Glutamatergic neuron (in vitro differentiated cells): ENCODE data around the gene ATXN7L2. TPM values are rescaled to one million over a fixed set of nuclear protein-coding genes. Genes with fewer than 3 reads are reported as not detected.
"Not testable (repeated sequence)": the region's sequence is repeated elsewhere in the genome, so short reads cannot be mapped to it uniquely, and the experiment has no call there.

Source experiments
- DNase-seq: peaks from one replicate; pipeline ENCODE4 v3.0.0; 2022
- H3K27ac Mint-ChIP-seq: one replicate; pipeline ENCODE4 v1.8.0; 2020; ENCODE audit warnings: mild to moderate bottlenecking, mixed read lengths, inconsistent platforms; ENCODE audit not compliant: unreplicated experiment
- H3K27me3 Mint-ChIP-seq: one replicate; pipeline ENCODE4 v1.8.0; 2020; ENCODE audit warnings: mild to moderate bottlenecking, moderate library complexity, mixed read lengths, inconsistent platforms; ENCODE audit not compliant: unreplicated experiment
- H3K36me3 Mint-ChIP-seq: one replicate; pipeline ENCODE4 v1.8.0; 2020; ENCODE audit warnings: mild to moderate bottlenecking, mixed read lengths, inconsistent platforms; ENCODE audit not compliant: unreplicated experiment
- H3K4me1 Mint-ChIP-seq: one replicate; pipeline ENCODE4 v1.8.0; 2020; ENCODE audit warnings: mild to moderate bottlenecking, low read depth, mixed read lengths, inconsistent platforms; ENCODE audit not compliant: unreplicated experiment
- H3K4me3 Mint-ChIP-seq: one replicate; pipeline ENCODE4 v1.8.0; 2020; ENCODE audit warnings: mild to moderate bottlenecking, mixed read lengths, inconsistent platforms; ENCODE audit not compliant: unreplicated experiment
- H3K9me3 Mint-ChIP-seq: one replicate; pipeline ENCODE4 v1.8.0; 2020; ENCODE audit warnings: mild to moderate bottlenecking, moderate library complexity, mixed read lengths, inconsistent platforms; ENCODE audit not compliant: unreplicated experiment
- total RNA-seq: library from RNA; stranded (reverse); fragmentation: NEBNext Ultra II Directional; extraction: Animal tissue kit (Norgen Biotek cat#: 25700); gene quantifications from one replicate; pipeline ENCODE4 v1.2.1, GENCODE V29; 2021; ENCODE audit not compliant: unreplicated experiment
- TF ChIP-seq, protein P1 (sequence below): fragments of 200-600 bp; sonication (generic); IDR thresholded peaks from one replicate; pipeline ENCODE4 v1.5.0; 2021; ENCODE audit not compliant: partially characterized antibody, unreplicated experiment

ATXN7L2 gene
- total RNA-seq, 1 donor from 2014 or later: 54.9 TPM

DNA sequence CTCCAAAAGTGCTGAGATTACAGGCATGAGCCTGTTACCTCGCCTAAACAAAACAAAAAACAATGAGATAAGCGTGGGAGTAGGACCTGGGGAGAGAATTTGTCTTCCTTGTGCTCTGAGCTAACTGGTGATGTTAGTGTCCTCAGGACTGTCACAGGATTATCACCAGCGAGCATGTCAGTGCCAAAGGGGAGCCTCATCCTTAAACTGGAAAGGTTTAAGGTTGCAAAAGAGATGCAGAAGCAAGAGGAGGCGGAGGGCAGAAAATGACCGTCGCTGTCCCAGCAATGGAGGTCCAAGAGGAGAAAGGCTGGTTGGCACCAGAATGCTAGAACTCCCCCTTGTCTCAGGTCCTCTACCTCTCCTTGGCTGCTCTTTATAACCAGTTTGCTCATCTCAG is 13.5 kb upstream of the ATXN7L2 start:
- no peak overlapping the region for H3K27ac Mint-ChIP-seq
- H3K27me3 Mint-ChIP-seq: peaks cover 11% of the 10 kb centered on the region
- no peak overlapping the region for H3K4me3 Mint-ChIP-seq
- no peak for DNase-seq
- TF ChIP-seq, protein P1, sequence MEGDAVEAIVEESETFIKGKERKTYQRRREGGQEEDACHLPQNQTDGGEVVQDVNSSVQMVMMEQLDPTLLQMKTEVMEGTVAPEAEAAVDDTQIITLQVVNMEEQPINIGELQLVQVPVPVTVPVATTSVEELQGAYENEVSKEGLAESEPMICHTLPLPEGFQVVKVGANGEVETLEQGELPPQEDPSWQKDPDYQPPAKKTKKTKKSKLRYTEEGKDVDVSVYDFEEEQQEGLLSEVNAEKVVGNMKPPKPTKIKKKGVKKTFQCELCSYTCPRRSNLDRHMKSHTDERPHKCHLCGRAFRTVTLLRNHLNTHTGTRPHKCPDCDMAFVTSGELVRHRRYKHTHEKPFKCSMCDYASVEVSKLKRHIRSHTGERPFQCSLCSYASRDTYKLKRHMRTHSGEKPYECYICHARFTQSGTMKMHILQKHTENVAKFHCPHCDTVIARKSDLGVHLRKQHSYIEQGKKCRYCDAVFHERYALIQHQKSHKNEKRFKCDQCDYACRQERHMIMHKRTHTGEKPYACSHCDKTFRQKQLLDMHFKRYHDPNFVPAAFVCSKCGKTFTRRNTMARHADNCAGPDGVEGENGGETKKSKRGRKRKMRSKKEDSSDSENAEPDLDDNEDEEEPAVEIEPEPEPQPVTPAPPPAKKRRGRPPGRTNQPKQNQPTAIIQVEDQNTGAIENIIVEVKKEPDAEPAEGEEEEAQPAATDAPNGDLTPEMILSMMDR: no peak
- H3K4me1 Mint-ChIP-seq: no peaks in the 10 kb centered on the region
- H3K9me3 Mint-ChIP-seq: peaks cover 3% of the 10 kb centered on the region
- H3K36me3 Mint-ChIP-seq: peaks cover 4% of the 10 kb centered on the region

DNA sequence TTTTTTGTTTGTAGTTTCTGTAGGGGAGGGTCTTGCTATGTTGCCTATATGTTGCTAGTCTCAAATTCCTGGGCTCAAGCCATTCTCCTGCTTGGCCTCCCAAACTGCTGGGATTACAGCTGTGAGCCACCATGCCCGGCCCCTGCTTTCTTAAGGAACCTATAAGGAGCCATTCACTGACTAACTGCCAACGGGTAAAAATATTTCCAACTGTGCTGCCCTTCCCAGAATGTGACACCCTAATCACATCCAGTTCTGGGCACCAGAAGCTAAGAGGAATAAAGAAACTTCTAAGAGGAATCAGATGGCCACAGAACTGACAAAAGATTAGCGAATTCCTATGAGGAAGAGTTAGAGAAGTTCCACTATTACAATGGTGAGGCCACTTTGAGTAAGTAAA is 10.9 kb upstream of the ATXN7L2 start:
- Mint-ChIP-seq H3K27me3 (peaks cover 7% of the 10 kb centered on the region), H3K27ac (no peak overlapping the region), H3K36me3 (peaks cover 4% of the 10 kb centered on the region), H3K9me3 (peaks cover 1% of the 10 kb centered on the region), H3K4me3 (no peak overlapping the region), H3K4me1 (no peaks in the 10 kb centered on the region)
- DNase-seq: no peak
- TF ChIP-seq, protein P1: no peak

DNA sequence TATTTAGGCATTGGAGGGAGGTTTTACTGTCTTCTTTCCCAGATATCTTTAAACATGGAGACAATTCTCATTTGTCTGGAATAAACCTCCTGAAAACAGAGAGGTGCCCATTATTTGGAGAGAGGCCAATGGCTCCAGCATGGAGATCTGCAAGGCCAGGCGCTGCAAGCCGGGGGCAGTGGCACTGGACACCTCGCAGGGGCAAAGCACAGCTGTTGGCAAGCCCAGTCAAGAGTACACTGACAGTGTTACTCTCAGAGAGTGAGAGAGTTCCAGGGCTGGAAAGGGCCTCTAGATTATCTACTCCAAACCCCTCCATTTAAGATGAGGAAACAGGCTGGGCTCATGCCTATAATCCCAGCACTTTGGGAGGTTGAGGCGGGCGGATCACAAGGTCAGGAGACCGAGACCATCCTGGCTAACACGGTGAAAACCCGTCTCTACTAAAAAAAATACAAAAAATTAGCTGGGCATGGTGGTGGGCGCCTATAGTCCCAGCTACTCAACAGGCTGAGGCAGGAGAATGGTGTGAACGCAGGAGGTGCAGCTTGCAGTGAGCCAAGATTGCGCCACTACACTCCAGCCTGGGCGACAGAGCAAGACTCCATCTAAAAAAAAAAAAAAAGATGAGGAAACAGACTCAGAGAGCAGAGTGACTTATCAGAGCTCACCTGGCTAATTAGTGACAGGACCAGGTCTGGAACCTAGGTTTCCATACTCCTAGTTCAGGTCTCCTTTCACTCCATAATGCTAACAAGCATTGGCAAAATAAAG is 10.2 kb upstream of the ATXN7L2 start:
- not testable (repeated sequence) for H3K4me1 Mint-ChIP-seq, H3K27me3 Mint-ChIP-seq, H3K9me3 Mint-ChIP-seq, H3K4me3 Mint-ChIP-seq, DNase-seq, H3K27ac Mint-ChIP-seq, H3K36me3 Mint-ChIP-seq

DNA sequence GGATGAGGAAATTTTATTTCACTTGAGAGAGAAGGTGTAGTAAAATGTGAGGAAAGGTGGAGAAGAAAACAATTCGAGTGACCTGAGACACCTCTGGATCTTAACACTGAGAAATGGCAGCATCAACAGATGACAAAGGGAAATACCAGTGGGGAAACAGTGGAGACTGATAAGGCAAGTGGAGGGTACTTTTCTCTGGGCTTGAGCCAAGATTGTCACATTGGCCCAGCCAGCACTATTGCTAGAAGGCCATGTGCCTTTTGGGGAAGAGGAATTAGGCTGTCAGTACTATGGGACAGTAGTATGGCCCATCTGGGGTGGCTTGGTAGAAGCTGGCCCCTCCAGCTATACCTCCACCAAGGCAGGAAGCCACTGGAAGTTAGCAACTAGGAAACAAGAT is 9.0 kb upstream of the ATXN7L2 start:
- TF ChIP-seq, protein P1: no peak
- Mint-ChIP-seq H3K36me3 (peaks cover 4% of the 10 kb centered on the region), H3K9me3 (peaks cover 4% of the 10 kb centered on the region), H3K4me3 (no peak overlapping the region), H3K27ac (no peak overlapping the region), H3K27me3 (peaks cover 10% of the 10 kb centered on the region), H3K4me1 (peaks cover 3% of the 10 kb centered on the region)
- DNase-seq: no peak

DNA sequence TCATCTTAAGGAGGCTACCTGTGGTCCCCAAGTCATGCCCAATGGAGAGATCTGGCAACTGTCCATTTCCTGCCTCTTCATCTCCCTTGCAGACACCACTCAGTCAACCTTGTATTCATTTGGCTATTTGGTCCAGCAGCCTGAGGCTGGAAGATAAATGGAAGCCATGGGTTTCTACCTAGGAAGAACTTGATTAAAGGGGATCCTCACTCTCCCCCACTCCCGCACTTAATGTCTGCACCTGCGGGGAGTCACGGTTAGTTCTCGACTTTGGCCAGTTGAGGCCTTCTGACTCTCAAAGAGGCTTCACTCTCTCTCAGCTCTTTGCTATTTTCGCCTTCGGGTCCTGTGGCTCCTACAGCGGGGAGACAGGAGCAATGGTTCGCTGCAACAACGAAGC is 8.4 kb upstream of the ATXN7L2 start:
- peaks cover 4% of the 10 kb centered on the region for H3K9me3 Mint-ChIP-seq
- H3K4me3 Mint-ChIP-seq: no peak overlapping the region
- peaks cover 3% of the 10 kb centered on the region for H3K4me1 Mint-ChIP-seq
- TF ChIP-seq, protein P1: no peak
- peaks cover 10% of the 10 kb centered on the region for H3K27me3 Mint-ChIP-seq
- H3K27ac Mint-ChIP-seq: no peak overlapping the region
- DNase-seq: no peak
- peaks cover 4% of the 10 kb centered on the region for H3K36me3 Mint-ChIP-seq
